SK-N-SH (cell line): ENCODE measurements around the gene PRTFDC1. TPM values are rescaled to one million over a fixed set of nuclear protein-coding genes. Genes with fewer than 3 reads are reported as not detected.

ENCODE experiments used
- CTCF ChIA-PET: fragments of 300-600, 350-600 bp; formaldehyde crosslinking; extraction: SDS; loops from one replicate; lab custom pipeline; 2021; lab: Yijun Ruan, JAX
- POLR2A ChIA-PET: fragments of 350-600 bp; sonication (Branson Sonifier 250); formaldehyde crosslinking; extraction: SDS; loops from one replicate; lab custom pipeline; 2020; ENCODE audit warnings: antibody characterized with exemption, inconsistent platforms; lab: Yijun Ruan, JAX
- DNase-seq: peaks from one replicate; pipeline ENCODE4 v3.0.0; 2012
- H2AFZ ChIP-seq: fragments of 200-600 bp; sonication (generic); 2 replicates; pipeline ENCODE4 v1.8.1; 2016; ENCODE audit warnings: antibody characterized with exemption, mild to moderate bottlenecking, low read depth
- H3F3A ChIP-seq: fragments of 200-600 bp; sonication (generic); replicated peaks from 2 replicates; pipeline ENCODE3; 2016; ENCODE audit warnings: antibody characterized with exemption, mild to moderate bottlenecking; ENCODE audit not compliant: insufficient read depth
- H3K27ac ChIP-seq, 2 experiments: fragments of 200-500 bp in 1 of 2; fragments of 200-600 bp in 1 of 2; sonication (Bioruptor generic) in 1 of 2; sonication (generic), shearing (Covaris generic) in 1 of 2; 2 replicates each; pipeline versions ENCODE4 v1.5.1 to v1.6.1; 2014 to 2016; ENCODE audit warnings: low read depth in 2 of 2, inconsistent platforms in 1 of 2, low read length in 1 of 2, mild to moderate bottlenecking in 1 of 2, mixed read lengths in 1 of 2
- H3K27me3 ChIP-seq: fragments of 200-600 bp; sonication (generic), shearing (Covaris generic); 2 replicates; pipeline ENCODE4 v1.6.1; 2016; ENCODE audit warnings: mixed run types; ENCODE audit not compliant: insufficient read depth
- H3K36me3 ChIP-seq, 2 experiments: fragments of 200-500 bp in 1 of 2; fragments of 200-600 bp in 1 of 2; sonication (Bioruptor generic) in 1 of 2; sonication (generic) in 1 of 2; replicated peaks in 1 of 2; 2 replicates each; pipeline versions ENCODE3 to v1.5.1; 2014 to 2016; ENCODE audit warnings: low read length in 1 of 2, mild to moderate bottlenecking in 1 of 2; ENCODE audit not compliant: insufficient read depth in 2 of 2, control insufficient read depth in 1 of 2
- H3K4me1 ChIP-seq, 2 experiments: fragments of 200-500 bp in 1 of 2; fragments of 200-600 bp in 1 of 2; sonication (Bioruptor generic) in 1 of 2; sonication (generic), shearing (Covaris generic) in 1 of 2; 2 replicates each; pipeline versions ENCODE4 v1.5.1 to v1.6.1; 2014 to 2016; ENCODE audit warnings: low read depth in 1 of 2, low read length in 1 of 2, mixed run types in 1 of 2; ENCODE audit not compliant: insufficient read depth in 2 of 2, control insufficient read depth in 1 of 2
- H3K4me2 ChIP-seq: fragments of 200-600 bp; sonication (generic), shearing (Covaris generic); 2 replicates; pipeline ENCODE4 v1.6.1; 2017; ENCODE audit warnings: mixed run types
- H3K4me3 ChIP-seq, 2 experiments: fragments of 200-500 bp in 1 of 2; fragments of 200-600 bp in 1 of 2; sonication (Bioruptor generic) in 1 of 2; sonication (generic), shearing (Covaris generic) in 1 of 2; 2 replicates each; pipeline versions ENCODE4 v1.5.1 to v1.8.1; 2014 to 2016; ENCODE audit warnings: low read depth in 2 of 2, inconsistent platforms in 1 of 2, low read length in 1 of 2, mild to moderate bottlenecking in 1 of 2, mixed read lengths in 1 of 2, moderate library complexity in 1 of 2
- H3K79me2 ChIP-seq: fragments of 200-600 bp; sonication (generic); 2 replicates; pipeline ENCODE4 v1.8.1; 2017; ENCODE audit warnings: mild to moderate bottlenecking; ENCODE audit not compliant: insufficient read depth
- H3K9ac ChIP-seq: fragments of 200-600 bp; sonication (generic); 2 replicates; pipeline ENCODE4 v1.6.1; 2017; ENCODE audit warnings: mixed run types
- H3K9me2 ChIP-seq: fragments of 200-600 bp; sonication (generic); 2 replicates; pipeline ENCODE4 v1.6.1; 2017; ENCODE audit warnings: mixed run types
- H3K9me3 ChIP-seq: fragments of 200-600 bp; sonication (generic); 2 replicates; pipeline ENCODE4 v1.6.1; 2017; ENCODE audit warnings: mixed run types, mild to moderate bottlenecking, moderate library complexity
- H4K20me1 ChIP-seq: fragments of 200-600 bp; sonication (generic); 2 replicates; pipeline ENCODE4 v1.6.1; 2017; ENCODE audit warnings: mild to moderate bottlenecking, mixed run types; ENCODE audit not compliant: insufficient read depth
- CHD2 ChIP-seq: fragments of 150-350 bp; IDR thresholded peaks from 2 replicates; pipeline ENCODE4 v1.6.1; 2018; ENCODE audit warnings: low read length; ENCODE audit not compliant: partially characterized antibody
- CTCF ChIP-seq: fragments of 200-600 bp; sonication (generic); IDR thresholded peaks from 2 replicates; pipeline ENCODE4 v1.6.1; 2017; ENCODE audit warnings: antibody characterized with exemption, mild to moderate bottlenecking, moderate library complexity
- ELF1 ChIP-seq: IDR thresholded peaks from 2 replicates; pipeline ENCODE4 v1.4.0; 2012
- EZH2phosphoT487 ChIP-seq: fragments of 200-600 bp; sonication (generic); IDR thresholded peaks from 2 replicates; pipeline ENCODE4 v1.6.1; 2017; ENCODE audit warnings: low read depth, mixed run types, mild to moderate bottlenecking, antibody characterized with exemption, moderate library complexity, borderline replicate concordance
- FOXM1 ChIP-seq: IDR thresholded peaks from 2 replicates; pipeline ENCODE4 v1.4.0; 2012; ENCODE audit warnings: low read depth, mild to moderate bottlenecking
- IRF3 ChIP-seq: fragments of 150-350 bp; IDR thresholded peaks from 2 replicates; pipeline ENCODE4 v1.6.1; 2016; ENCODE audit warnings: mild to moderate bottlenecking, low read depth, low read length
- MXI1 ChIP-seq: IDR thresholded peaks from 2 replicates; pipeline ENCODE4 v1.6.1; 2012; ENCODE audit warnings: mild to moderate bottlenecking, low read depth, low read length, improper control_type of control experiment
- NFIC ChIP-seq: IDR thresholded peaks from 2 replicates; pipeline ENCODE4 v1.4.0; 2012; ENCODE audit warnings: borderline replicate concordance
- NRF1 ChIP-seq: IDR thresholded peaks from 2 replicates; pipeline ENCODE4 v1.6.1; 2012; ENCODE audit warnings: low read depth, mild to moderate bottlenecking, low read length
- PBX3 ChIP-seq: IDR thresholded peaks from 2 replicates; pipeline ENCODE4; 2012
- POLR2AphosphoS5 ChIP-seq: IDR thresholded peaks from 2 replicates; pipeline ENCODE4 v1.6.1; 2012; ENCODE audit warnings: low read depth, low read length
- RXRA ChIP-seq: IDR thresholded peaks from 2 replicates; pipeline ENCODE4 v1.4.0; 2012; ENCODE audit warnings: low read depth, mild to moderate bottlenecking, borderline replicate concordance
- YY1 ChIP-seq: IDR thresholded peaks from 2 replicates; pipeline ENCODE4 v1.4.0; 2012; ENCODE audit warnings: low read depth, mild to moderate bottlenecking
- WGBS: methylation state at CpG from one replicate; pipeline ENCODE4 v1.1.6; 2017; ENCODE audit warnings: low lambda C conversion rate; 5-methylcytosine and 5-hydroxymethylcytosine counted together
- polyA plus RNA-seq, 3 experiments: library from polyadenylated mRNA; depleted of rRNA; stranded (reverse); fragments of >200 nt; gene quantifications; 2 replicates each; pipeline ENCODE4 v1.2.3, GENCODE V29; 2012

Gene PRTFDC1
- polyA plus RNA-seq, 1 of the 3 experiments (the other 2 are of a cell fraction): 6.6 TPM

- TF ChIP-seq ELF1: no peak
- TF ChIP-seq PBX3: no peak
- TF ChIP-seq POLR2AphosphoS5: no peak
- TF ChIP-seq IRF3: no peak
- TF ChIP-seq NFIC: no peak
- TF ChIP-seq FOXM1: no peak
- TF ChIP-seq RXRA: no peak
- TF ChIP-seq NRF1: no peak
- no peak for TF ChIP-seq CTCF
- TF ChIP-seq CHD2: no peak
- TF ChIP-seq YY1: no peak
- no peak for TF ChIP-seq EZH2phosphoT487
- no peak for TF ChIP-seq MXI1
- Histone ChIP-seq H3K9me3 (no peaks in the 10 kb centered on the region), H3K4me1 (peaks cover 3 to 20% of the 10 kb centered on the region in 2 experiments; a peak in 2 of 4 replicates), H2AFZ (no peak overlapping the region), H3K36me3 (no peaks in the 10 kb centered on the region), H3K9me2 (no peaks in the 10 kb centered on the region), H3K27me3 (no peaks in the 10 kb centered on the region), H4K20me1 (no peaks in the 10 kb centered on the region), H3K4me3 (no peak overlapping the region), H3K27ac (no peak overlapping the region), H3K9ac (no peak overlapping the region), H3K79me2 (no peaks in the 10 kb centered on the region), H3K4me2 (no peak overlapping the region), H3F3A (peaks cover 9% of the 10 kb centered on the region)
- ChIA-PET POLR2A (interaction anchor here (0.6 kb wide), 1 partner anchor 54 kb away, joined by 4 read pairs; no protein-coding TSS in a partner anchor), CTCF (no interaction called here)
- DNase-seq: peak; percentile 19
- 90% methylated on average over 6 of the region's 6 CpGs for WGBS
Measured at GRCh38 chr10:24872049-24872789, 80.2 kb downstream of the PRTFDC1 start.
